Activated naive CD4-positive, alpha-beta T cell treated with anti-CD3 and anti-CD28 coated beads, Interleukin-2, amount 50 U/mL, for 72 hours (primary cell): ENCODE results near the gene DEDD. TPM values are rescaled to one million over a fixed set of nuclear protein-coding genes. Genes with fewer than 3 reads are reported as not detected.
A peak's percentile ranks its signal among the peaks of the same experiment; 100 is the strongest.
"Not testable (repeated sequence)": the region's sequence is repeated elsewhere in the genome, so short reads cannot be mapped to it uniquely, and the experiment has no call there.

ENCODE experiments used
- ATAC-seq, 2 donors: fragments of 150-1000 bp; cut with Tn5 transposase; 2 replicates each; pipeline ENCODE4 v1.10.0; 2021; ENCODE audit warnings: mild to moderate bottlenecking in 2 of 2, moderate library complexity in 2 of 2
- DNase-seq, 2 donors: peaks; one replicate each; pipeline ENCODE4 v3.0.0; 2021 to 2022; ENCODE audit warnings: low spot score in 2 of 2
- H3K27ac Mint-ChIP-seq, 2 donors: one replicate each; pipeline ENCODE4 v1.8.0; 2022; ENCODE audit warnings: mild to moderate bottlenecking in 2 of 2, mixed read lengths in 2 of 2
- H3K36me3 Mint-ChIP-seq, 2 donors: one replicate each; pipeline ENCODE4 v1.8.0; 2022; ENCODE audit warnings: mixed read lengths in 2 of 2
- H3K9me3 Mint-ChIP-seq, 2 donors: one replicate each; pipeline ENCODE4 v1.8.0; 2022; ENCODE audit warnings: mixed read lengths in 2 of 2
- total RNA-seq, 2 donors: library from RNA; stranded (reverse); gene quantifications; one replicate each; pipeline ENCODE4 v1.2.3, GENCODE V29; 2022

DEDD gene
- total RNA-seq, 2 donors from 2014 or later = 40.1 to 41.8 TPM

DNA sequence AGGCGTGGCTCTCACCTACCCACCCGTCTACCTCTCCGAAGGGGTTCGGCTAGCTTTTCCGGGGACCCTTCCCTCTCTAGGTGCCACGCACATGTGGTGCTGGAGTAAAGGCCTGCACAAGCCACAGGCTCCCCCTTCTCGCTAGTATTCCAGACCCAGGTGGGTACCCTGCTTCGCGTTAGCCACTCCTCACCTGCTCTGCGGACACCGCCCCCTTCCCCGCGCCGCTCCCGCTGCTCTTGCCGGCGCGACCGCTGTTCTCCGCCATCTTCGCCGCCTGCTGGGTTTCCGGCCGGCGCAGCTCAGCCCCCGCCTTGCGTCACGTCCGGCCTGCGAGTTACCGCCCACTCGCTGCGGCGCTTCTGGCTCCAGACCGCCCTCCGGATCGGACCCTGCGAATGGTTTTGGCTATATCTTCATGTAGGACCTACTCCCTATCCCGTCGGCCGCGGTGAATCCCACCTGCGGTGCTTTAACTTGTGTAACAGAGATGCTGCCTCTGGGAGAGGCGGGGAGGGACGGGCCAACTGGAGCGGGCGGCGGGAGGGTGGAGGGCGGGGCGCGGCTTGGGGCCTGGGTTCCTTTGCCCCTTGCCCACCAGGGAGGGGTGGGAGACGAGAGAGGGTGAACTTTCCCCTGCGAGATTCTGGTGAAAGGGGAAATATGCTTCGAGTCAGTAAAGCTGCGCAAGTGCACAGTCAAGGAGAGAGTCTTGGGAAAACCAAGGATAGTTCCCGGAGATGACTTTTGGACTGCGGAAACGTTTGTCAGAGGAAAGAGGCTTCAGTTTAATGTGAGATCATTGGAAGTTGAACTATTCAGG is 14.5 kb downstream of the DEDD start, which contains the start of the genes NIT1 and PFDN2:
Gene NIT1 (plus strand): TSS at position 347 of the 823 bp plus-strand sequence. CDS start 72 bp downstream, at position 419.
Gene PFDN2 (minus strand): TSS at position 279 of the 823 bp plus-strand sequence. CDS start 11 bp downstream, at position 268.
- H3K36me3 Mint-ChIP-seq = peaks cover 46 to 51% of the 10 kb centered on the region in 2 donors
- DNase-seq (peak; percentile 85 to 89), ATAC-seq (peak; percentile 63 to 73)
- H3K9me3 Mint-ChIP-seq = no peaks in the 10 kb centered on the region
- peak within 1 kb of the TSS; percentile 98 to 99 for H3K27ac Mint-ChIP-seq

DNA sequence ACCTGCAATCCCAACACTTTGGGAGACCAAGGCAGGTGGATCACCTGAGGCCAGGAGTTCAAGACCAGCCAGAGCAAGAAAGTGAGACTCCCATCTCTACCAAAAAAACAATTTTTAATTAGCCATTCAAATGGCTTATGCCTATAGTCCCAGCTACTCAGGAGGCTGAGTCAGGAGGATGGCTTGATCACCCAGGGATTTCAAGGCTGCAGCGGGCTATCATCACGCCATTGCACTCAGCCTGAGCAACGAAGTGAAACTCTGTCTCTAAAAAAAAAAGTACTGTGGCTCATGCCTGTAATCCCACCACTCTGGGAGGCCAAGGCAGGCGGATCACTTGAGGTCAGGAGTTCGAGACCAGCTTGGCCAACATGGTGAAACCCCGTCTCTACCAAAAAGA is 16.5 kb downstream of the DEDD start:
- Mint-ChIP-seq H3K27ac (peak overlapping the region; percentile 70 to 99), H3K36me3 (peaks cover 39 to 44% of the 10 kb centered on the region in 2 donors)
- not testable (repeated sequence) for H3K9me3 Mint-ChIP-seq, DNase-seq, ATAC-seq

DNA sequence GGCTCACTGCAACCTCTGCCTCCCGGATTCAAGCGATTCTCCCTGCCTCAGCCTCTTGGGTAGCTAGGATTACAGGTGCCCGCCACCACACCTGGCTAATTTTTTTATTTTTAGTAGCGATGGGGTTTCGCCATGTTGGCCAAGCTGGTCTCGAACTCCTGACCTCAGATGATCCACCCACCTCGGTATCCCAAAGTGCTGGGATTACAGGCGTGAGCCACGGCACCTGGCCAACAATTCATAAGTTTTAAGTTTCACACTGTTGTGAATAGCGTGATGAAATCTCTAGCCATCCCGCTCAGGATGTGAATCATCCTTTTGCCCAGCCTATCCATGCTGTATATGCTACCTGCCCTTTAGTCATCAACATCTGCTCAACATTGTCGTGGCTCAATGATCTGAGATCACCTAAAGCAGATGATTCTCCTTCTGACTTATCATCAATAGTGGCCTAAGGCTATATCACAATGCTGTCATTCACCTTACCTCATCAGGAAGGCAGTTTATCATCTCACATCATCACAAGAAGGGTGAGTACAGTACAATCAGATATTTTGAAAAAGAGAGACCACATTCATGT is 17.2 kb downstream of the DEDD start:
- H3K36me3 Mint-ChIP-seq = peaks cover 34 to 41% of the 10 kb centered on the region in 2 donors
- no peaks in the 10 kb centered on the region for H3K9me3 Mint-ChIP-seq
- DNase-seq (peak; percentile 51 to 75), ATAC-seq (peak; percentile 75 to 80)
- peak overlapping the region; percentile 70 to 99 for H3K27ac Mint-ChIP-seq

DNA sequence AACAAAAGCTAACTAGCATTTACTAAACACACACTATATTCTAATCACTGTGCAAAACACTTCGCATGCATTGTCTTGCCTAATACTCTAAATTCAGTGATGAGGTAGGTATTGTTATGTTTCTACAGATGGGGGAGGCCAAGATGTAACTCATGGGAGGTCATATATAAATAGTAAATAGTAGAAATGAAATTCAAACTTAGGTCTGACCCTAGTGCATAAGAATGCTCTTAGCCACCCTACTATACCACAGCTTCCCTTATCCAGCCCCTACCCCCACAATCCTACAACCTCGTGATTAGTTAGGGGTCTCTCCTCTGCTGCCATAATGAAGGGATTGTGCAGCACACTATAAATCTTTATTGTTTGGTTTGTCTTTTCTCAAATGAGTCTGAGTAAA is 17.9 kb downstream of the DEDD start:
- Mint-ChIP-seq H3K9me3 (no peaks in the 10 kb centered on the region), H3K27ac (peak overlapping the region; percentile 70 to 99), H3K36me3 (peaks cover 27 to 36% of the 10 kb centered on the region in 2 donors)
- DNase-seq (no peak), ATAC-seq (no peak)

DNA sequence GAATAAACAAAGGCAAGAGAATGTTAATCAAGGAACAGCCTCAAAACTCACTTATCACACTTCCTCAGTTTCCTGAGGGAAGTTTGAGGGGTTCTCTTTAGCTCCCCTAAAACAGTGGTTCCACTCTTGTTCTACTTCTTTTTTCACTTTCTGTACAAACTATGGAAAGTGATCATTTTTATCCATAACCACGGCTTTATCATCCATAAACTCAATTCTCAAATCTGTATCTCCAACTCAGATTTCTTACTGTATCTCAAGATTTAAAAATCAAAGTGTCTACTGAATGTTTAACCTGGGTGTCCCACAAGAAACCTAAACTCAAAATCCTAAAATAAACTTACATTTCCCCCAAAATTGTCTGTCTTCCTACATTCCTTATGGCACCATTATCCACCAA is 18.6 kb downstream of the DEDD start:
- no peak for DNase-seq
- Mint-ChIP-seq H3K9me3 (no peaks in the 10 kb centered on the region), H3K36me3 (peaks cover 23 to 37% of the 10 kb centered on the region in 2 donors), H3K27ac (peak overlapping the region; percentile 44 to 99)
- ATAC-seq = no peak

DNA sequence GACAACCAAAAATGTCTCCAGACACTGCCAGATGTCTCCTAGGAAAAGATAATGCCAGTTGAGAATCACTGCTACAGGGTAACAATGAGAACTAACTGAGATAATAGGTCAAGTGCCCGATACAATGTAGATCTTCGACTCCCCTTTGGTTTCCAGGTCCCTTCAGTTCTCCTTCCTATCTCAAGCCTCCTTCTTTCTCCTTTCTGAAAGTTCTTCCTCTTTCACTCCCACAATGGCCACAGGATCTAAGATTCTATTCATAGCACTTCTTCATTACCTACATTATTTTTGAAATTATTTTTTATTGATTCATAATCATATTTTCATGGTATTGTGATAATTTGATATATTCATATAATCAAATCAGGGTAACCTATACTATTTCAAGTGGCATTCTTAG is 20.9 kb downstream of the DEDD start:
- Mint-ChIP-seq H3K9me3 (peaks cover 0 to under 1% of the 10 kb centered on the region in 2 donors), H3K27ac (peak overlapping the region in 1 of 2 donors; percentile 50), H3K36me3 (peaks cover 10 to 29% of the 10 kb centered on the region in 2 donors)
- ATAC-seq (no peak), DNase-seq (no peak)

DNA sequence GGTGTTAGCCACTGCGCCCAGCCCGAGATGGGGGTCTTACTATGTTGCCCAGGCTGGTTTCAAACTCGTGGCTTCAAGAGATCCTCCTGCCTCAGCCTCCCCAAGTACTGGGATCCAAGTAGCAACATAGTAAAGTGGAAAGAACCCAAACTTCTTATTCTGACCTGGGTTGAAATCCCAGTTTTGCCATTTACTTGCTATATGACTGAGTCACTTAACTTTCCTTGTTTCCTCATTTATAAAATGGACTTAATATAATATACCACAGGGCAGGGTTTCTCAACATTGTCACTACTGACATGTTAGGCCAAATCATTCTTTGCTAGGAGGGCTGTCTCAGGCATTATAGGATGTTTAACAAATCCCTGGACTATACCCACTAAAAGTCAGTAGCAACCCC is 21.4 kb downstream of the DEDD start:
- H3K27ac Mint-ChIP-seq = peak overlapping the region in 1 of 2 donors; percentile 50
- peaks cover 15 to 29% of the 10 kb centered on the region in 2 donors for H3K36me3 Mint-ChIP-seq
- peaks cover 0 to 5% of the 10 kb centered on the region in 2 donors for H3K9me3 Mint-ChIP-seq
- DNase-seq = no peak
- no peak for ATAC-seq

DNA sequence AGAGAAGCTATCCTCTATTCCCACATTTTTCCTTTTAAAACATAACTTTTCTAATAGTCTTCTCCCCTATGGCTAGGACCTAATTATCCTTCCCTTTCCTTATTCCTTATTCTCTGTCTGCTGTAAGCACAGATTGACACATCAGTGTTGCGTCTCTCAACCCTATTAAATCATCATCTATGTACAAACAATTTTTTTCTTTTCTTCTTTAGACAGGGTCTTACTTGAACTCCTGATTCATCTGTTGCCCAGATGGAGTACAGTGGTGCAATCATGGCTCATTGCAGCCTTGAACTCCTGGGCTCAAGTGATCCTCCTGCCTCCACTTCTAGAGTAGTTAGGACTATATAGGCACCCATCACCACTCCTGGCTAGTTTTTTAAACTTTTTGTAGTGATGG is 26.0 kb downstream of the DEDD start:
- peaks cover 17 to 20% of the 10 kb centered on the region in 2 donors for H3K36me3 Mint-ChIP-seq
- peak overlapping the region in 1 of 2 donors; percentile 24 for H3K27ac Mint-ChIP-seq
- DNase-seq (no peak), ATAC-seq (no peak)
- peaks cover 0 to 5% of the 10 kb centered on the region in 2 donors for H3K9me3 Mint-ChIP-seq

DNA sequence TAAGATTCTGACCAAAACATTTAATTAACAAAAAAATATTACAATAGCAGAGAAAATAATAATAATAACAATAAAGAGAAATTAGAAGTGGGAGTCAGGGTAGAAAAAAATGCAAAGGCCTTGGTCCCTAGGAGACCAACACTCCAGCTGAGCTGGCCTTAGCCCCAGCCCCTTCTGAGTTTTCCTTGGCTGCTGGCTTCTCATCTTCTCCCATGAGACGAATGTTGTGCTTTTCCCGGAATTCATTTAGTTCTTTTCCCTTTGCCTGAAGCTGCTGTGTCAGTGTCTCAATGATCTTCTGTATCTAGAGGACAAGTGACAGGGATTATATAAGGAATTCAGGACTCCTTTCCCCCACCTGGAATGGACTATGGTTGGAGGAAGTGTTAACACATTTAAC is 31.9 kb downstream of the DEDD start:
- Mint-ChIP-seq H3K36me3 (peaks cover 4 to 6% of the 10 kb centered on the region in 2 donors), H3K9me3 (no peaks in the 10 kb centered on the region), H3K27ac (no peak overlapping the region)
- DNase-seq (no peak), ATAC-seq (no peak)

DNA sequence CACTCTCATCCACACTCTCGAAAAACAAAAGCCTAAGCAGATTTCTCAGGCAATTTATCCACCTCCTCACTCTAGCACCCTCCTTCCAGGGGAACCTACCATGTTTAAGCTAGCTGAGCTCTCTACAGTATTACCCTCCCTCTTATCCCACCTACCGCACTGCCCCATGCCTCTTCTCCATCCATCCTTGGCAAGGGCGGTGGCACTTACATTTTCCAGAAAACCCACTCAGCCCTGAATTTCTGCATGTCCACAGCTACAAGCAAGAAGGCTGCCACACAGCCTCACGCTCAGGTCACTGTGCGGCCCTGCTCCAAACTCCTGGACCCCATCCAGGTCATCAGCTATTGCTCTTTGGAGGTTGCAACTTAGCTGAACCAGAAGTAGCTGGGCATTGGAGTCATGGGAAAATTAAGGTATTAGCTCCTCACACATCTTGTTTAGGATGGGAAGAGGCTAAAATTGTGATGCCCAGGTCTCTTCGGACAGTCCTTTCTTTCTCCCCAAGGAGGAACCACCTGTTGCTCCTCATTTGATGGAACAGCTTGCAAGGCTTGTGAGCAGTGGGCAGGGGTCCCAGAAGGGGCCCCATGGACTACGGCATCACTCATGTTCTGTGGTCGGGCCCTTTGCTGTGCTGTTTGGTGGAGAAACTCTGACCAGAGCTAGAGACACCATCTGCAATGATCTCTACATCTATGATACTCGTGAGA is 33.2 kb downstream of the DEDD start:
- Mint-ChIP-seq H3K36me3 (peaks cover 4 to 6% of the 10 kb centered on the region in 2 donors), H3K9me3 (no peaks in the 10 kb centered on the region), H3K27ac (peak overlapping the region in 1 of 2 donors; percentile 22)
- DNase-seq (no peak), ATAC-seq (no peak)

DNA sequence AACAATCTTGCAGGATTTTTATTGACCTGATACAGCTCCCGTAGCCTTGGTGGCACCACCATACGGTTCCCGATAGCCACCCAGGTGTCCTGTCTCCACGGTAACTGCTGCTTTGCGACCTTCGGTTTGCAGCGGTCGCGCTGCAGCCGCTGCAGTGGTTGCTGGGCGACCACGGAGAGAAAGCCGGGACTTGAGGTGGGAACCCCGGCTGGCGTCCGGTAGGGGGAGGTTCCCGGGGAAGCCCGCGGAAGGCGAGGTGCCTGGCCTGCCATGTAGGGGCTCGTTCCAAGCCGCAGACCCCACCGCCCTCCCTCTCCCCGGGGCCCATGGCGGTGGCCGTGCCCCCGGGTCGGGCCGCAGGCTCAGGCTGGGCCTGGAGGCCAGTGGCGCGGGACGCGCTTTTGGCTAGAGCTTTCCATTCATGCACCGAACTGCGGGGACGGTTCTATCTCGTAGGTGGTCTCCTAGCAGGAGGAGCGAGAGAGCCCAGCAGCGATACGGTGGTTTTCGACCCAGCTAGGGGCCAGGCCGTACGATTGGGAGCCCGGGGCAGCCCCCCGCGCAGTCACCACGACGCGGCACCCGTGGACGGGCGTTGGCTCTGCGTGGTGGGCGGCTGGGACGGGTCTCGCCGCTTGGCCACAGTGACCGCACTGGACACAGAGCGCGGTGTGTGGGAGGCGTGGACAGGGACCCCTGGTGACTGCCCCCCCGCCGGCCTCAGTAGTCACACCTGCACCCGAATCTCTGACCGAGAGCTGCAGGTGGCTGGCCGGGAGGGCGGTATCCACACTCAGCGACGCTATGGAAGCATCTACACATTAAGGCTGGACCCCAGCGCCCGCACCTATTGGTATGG is 34.0 kb downstream of the DEDD start, which contains the start of gene KLHDC9:
Gene KLHDC9 (plus strand): TSS at position 152 of the 859 bp plus-strand sequence. CDS start 175 bp downstream, at position 327.
- H3K27ac Mint-ChIP-seq = peak within 1 kb of the TSS; percentile 75 to 96
- ATAC-seq (peak; percentile 45 to 88), DNase-seq (peak; percentile 63 to 71)
- peaks cover 4 to 6% of the 10 kb centered on the region in 2 donors for H3K36me3 Mint-ChIP-seq
- H3K9me3 Mint-ChIP-seq = no peaks in the 10 kb centered on the region

DNA sequence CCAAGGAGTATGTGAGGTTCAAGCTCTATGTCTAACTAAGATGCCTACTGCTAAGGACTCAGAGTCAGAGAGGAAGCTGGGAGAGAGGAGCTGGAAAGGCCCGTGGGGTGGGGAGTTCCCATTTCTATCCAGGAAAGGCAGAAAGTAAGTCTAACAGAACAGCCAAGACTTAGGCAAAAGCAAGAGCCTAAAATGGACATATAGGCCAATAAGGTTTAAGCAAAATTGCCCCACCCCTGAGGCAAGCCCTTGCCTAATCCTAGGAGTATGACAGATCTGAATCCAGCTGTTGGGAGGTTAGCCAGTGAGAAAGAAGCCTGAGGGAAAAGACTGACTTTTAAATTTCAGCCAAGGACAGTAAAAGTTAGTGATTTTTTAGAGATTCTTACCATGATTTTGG is 35.9 kb downstream of the DEDD start:
- DNase-seq = no peak
- no peak for ATAC-seq
- H3K9me3 Mint-ChIP-seq = no peaks in the 10 kb centered on the region
- peaks cover 0 to 6% of the 10 kb centered on the region in 2 donors for H3K36me3 Mint-ChIP-seq
- no peak overlapping the region for H3K27ac Mint-ChIP-seq

DNA sequence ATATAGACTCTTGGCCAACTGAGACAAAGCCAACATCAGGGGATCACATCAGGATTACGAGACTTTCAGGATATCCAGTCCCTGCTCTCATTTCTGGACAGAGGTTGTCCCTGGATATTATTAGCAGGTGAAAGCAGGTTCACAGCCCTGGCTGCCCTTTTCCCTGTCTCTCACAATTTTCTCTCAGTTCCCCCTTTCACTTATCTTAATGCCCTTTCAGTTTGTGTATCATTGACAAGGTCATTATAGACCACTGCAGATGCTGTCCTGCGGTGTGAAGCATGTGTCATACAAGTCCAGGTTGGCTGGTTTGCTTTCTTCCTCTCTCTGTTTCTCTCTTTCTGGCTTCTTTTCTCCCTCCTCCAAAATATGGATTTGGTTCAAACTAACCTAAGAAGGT is 36.5 kb downstream of the DEDD start:
- H3K27ac Mint-ChIP-seq = no peak overlapping the region
- H3K9me3 Mint-ChIP-seq = no peaks in the 10 kb centered on the region
- H3K36me3 Mint-ChIP-seq = peaks cover 0 to 6% of the 10 kb centered on the region in 2 donors
- DNase-seq (no peak), ATAC-seq (no peak)

DNA sequence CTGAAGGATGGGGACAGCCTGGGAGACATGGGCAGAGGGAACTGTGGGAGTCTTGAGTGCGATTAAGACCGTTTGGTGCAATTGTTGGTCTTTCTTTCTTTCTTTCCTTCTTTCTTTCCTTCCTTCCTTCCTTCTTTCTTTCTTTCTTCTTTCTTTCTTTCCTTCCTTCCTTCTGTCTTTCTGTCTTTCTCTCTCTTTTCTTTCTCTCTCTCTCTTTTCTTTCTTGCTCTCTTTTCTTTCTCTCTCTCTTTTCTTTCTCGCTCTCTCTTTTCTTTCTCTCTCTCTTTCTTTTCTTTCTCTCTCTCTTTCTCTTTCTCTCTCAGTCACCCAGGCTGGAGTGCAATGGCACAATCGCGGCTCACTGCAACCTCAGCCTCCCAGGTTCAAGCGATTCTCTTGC is 37.2 kb downstream of the DEDD start:
- ATAC-seq (no peak), DNase-seq (no peak)
- Mint-ChIP-seq H3K27ac (no peak overlapping the region), H3K9me3 (no peaks in the 10 kb centered on the region), H3K36me3 (peaks cover 0 to 6% of the 10 kb centered on the region in 2 donors)

DNA sequence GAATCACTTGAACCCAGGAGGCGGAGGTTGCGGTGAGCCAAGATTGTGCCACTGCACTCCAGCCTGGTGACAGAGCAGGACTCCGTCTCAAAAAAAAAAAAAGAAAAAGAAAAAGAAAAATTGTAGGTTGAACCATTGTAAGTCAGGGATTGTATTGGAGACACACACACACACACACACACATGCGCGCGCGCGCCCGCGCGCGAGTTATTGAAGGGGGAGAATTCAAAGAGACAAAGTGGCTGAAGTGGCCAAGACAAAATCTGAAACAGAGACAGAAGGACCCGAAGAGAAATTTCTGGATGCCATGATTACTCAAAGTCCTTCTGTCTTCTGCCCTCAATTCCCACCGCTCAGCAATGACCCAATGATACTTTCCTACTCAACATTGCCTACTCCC is 38.0 kb downstream of the DEDD start:
- no peak for DNase-seq
- no peak for ATAC-seq
- Mint-ChIP-seq H3K27ac (no peak overlapping the region), H3K9me3 (no peaks in the 10 kb centered on the region), H3K36me3 (peaks cover 0 to 6% of the 10 kb centered on the region in 2 donors)

DNA sequence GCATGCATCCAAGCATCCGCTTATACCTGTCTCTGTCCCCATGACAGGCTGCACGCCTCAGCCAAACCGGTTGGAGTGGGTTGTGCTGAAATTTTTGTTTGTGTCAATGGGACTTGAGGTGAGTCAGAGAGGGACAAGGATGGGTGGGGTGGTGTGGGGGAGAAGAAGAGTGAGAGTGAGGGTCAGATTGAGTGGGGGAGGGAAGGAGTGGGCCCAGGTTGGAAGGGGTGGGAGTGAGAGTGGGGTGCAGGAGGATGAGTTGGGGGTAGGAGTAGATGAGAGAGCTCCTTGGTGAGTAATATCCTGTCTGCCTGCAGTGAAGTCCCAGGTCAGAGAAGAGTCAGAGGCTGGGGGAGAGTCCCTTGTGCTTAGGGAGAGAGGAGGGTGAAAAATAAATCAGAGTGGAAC is 39.8 kb downstream of the DEDD start:
- H3K9me3 Mint-ChIP-seq = no peaks in the 10 kb centered on the region
- H3K36me3 Mint-ChIP-seq = no peaks in the 10 kb centered on the region
- DNase-seq (peak; percentile 35 to 63), ATAC-seq (peak; percentile 91 to 99)
- no peak overlapping the region for H3K27ac Mint-ChIP-seq
